Stomach (tissue), 4 donors: ENCODE data around the gene MRPL53.

Experiments used
- CTCF ChIP-seq, 7 experiments: fragments of 450-650 bp in 4 of 7; fragments of 200-600 bp in 3 of 7; sonication (generic) in 3 of 7; IDR thresholded peaks; one replicate each; pipeline ENCODE4 v1.5.1; 2016 to 2019; ENCODE audit warnings: antibody characterized with exemption in 7 of 7, control low read depth in 2 of 7, mild to moderate bottlenecking in 1 of 7
- POLR2A ChIP-seq, 4 donors: fragments of 450-650 bp; IDR thresholded peaks; one replicate each; pipeline ENCODE4 v1.6.1; 2016; ENCODE audit warnings: antibody characterized with exemption in 4 of 4, control low read depth in 2 of 4, mild to moderate bottlenecking in 1 of 4, moderate library complexity in 1 of 4

DNA sequence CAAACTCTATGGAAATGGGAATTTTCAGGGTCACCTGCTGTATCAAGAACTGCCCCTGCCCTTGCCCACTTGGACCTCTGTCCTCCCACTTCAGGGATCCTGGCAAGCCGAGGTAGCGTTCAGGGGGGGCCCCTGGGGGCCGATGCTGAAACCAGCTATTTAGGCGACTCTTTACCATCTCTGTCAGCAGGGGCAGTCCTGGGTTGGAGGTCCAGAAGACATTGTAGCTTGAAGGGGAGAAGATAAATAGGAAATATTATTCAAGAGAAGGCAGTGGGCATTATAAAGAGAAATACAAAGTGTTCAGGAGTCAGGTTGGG is 9.7 kb downstream of the MRPL53 start:
- TF ChIP-seq POLR2A (IDR thresholded peaks at IDR 0.05) (no peak), CTCF (IDR thresholded peaks at IDR 0.05) (no peak)
